PC-9 (cell line): Measurements from ENCODE around the gene GREB1L. TPM values are rescaled to one million over a fixed set of nuclear protein-coding genes. Genes with fewer than 3 reads are reported as not detected.

Experiments
- BruUV-seq: library from RNA; stranded (reverse); fragments of 400-500 nt; replicated peaks from 2 replicates; lab custom pipeline; 2021; lab: Mats Ljungman, UMichigan
- CTCF ChIA-PET: fragments of 300-600 bp; sonication (Branson Sonifier 250); formaldehyde crosslinking; loops from one replicate; lab custom pipeline; 2022; ENCODE audit warnings: antibody characterized with exemption; lab: Charles Lee
- POLR2A ChIA-PET: fragments of 300-600 bp; sonication (Branson Sonifier 250); formaldehyde crosslinking; loops from one replicate; lab custom pipeline; 2022; ENCODE audit warnings: antibody characterized with exemption; ENCODE audit not compliant: unreplicated experiment; lab: Charles Lee
- DNase-seq, 2 experiments: peaks; one replicate each; pipeline versions ENCODE4 v3.0.0 to v3.0.0-alpha.2; 2015 to 2022; ENCODE audit warnings: mixed read lengths in 1 of 2
- H2AFZ ChIP-seq: fragments of 200-600 bp; sonication (generic); 2 replicates; pipeline ENCODE4 v1.8.1; 2017; ENCODE audit warnings: antibody characterized with exemption
- H3F3A ChIP-seq: fragments of 200-600 bp; sonication (generic); 2 replicates; pipeline ENCODE4 v1.8.1; 2017; ENCODE audit warnings: antibody characterized with exemption, mild to moderate bottlenecking, low read depth; ENCODE audit not compliant: insufficient read depth
- H3K27ac ChIP-seq: fragments of 200-600 bp; sonication (generic); 2 replicates; pipeline ENCODE4 v1.6.1; 2016; ENCODE audit warnings: mixed run types
- H3K27me3 ChIP-seq: fragments of 200-600 bp; sonication (generic); 2 replicates; pipeline ENCODE4 v1.6.1; 2016; ENCODE audit warnings: low read depth, mixed run types; ENCODE audit not compliant: insufficient read depth
- H3K36me3 ChIP-seq: fragments of 200-600 bp; sonication (generic); 2 replicates; pipeline ENCODE4 v1.6.1; 2016; ENCODE audit warnings: low read depth, mixed run types
- H3K4me1 ChIP-seq: fragments of 200-600 bp; sonication (generic); replicated peaks from 2 replicates; pipeline ENCODE4 v1.6.1; 2016; ENCODE audit warnings: mixed run types; ENCODE audit not compliant: insufficient read depth
- H3K4me2 ChIP-seq: fragments of 200-600 bp; sonication (generic); 2 replicates; pipeline ENCODE4 v1.6.1; 2017; ENCODE audit warnings: mixed run types
- H3K4me3 ChIP-seq: fragments of 200-600 bp; sonication (generic); 2 replicates; pipeline ENCODE4 v1.6.1; 2016; ENCODE audit warnings: mixed run types
- H3K79me2 ChIP-seq: fragments of 200-600 bp; sonication (generic); 2 replicates; pipeline ENCODE4 v1.6.1; 2017; ENCODE audit warnings: low read depth, mixed run types
- H3K9me2 ChIP-seq: fragments of 200-600 bp; sonication (generic); 2 replicates; pipeline ENCODE4 v1.8.1; 2017; ENCODE audit warnings: mild to moderate bottlenecking; ENCODE audit not compliant: insufficient read depth
- H3K9me3 ChIP-seq: fragments of 200-600 bp; sonication (generic); 2 replicates; pipeline ENCODE4 v1.8.1; 2016; ENCODE audit warnings: low read depth; ENCODE audit not compliant: insufficient read depth
- H4K20me1 ChIP-seq: fragments of 200-600 bp; sonication (generic); 2 replicates; pipeline ENCODE4 v1.8.1; 2017; ENCODE audit not compliant: insufficient read depth
- EZH2 ChIP-seq: fragments of 200-600 bp; sonication (generic); IDR thresholded peaks from 2 replicates; pipeline ENCODE4 v1.8.0; 2017; ENCODE audit warnings: antibody characterized with exemption, low read depth
- intact Hi-C: fragments of 100-400 bp; cut with micrococcal nuclease; formaldehyde crosslinking; loops from one replicate; pipeline ENCODE4 v1.10.0; 2022; ENCODE audit not compliant: unreplicated experiment
- total RNA-seq: library from RNA; stranded (reverse); gene quantifications from 2 replicates; pipeline ENCODE4 v1.2.3, GENCODE V29; 2021
- TF ChIP-seq, protein P1 (sequence below): fragments of 200-600 bp; sonication (generic); conservative IDR thresholded peaks from 2 replicates; pipeline ENCODE4 v1.6.1; 2017; ENCODE audit warnings: mixed run types, antibody characterized with exemption, mild to moderate bottlenecking, moderate library complexity

Gene GREB1L
- total RNA-seq, 1 experiment from 2014 or later = 6.0 TPM

DNA sequence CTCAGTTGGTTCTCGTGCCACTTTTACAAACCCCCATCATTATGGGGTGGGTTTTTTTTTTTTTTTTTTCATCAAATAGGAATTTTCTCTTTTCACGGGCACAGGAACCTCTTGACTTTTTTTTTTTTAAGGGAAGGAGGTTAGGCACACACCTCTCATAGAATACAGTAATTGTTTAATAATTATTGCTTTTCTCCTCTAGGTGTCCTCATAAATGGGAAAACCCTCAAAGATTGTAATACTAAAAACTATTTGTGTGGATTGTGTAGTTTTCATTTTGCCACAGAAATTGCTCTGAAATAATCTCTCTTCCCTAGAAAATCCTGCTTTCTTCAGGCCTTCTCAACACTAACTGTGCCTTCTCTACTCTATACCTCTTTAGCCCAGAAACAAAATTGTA is 147.3 kb downstream of the GREB1L start:
- Histone ChIP-seq H4K20me1 (no peaks in the 10 kb centered on the region), H3K4me2 (no peak overlapping the region), H3K27ac (peak overlapping the region; percentile 95), H3K79me2 (no peaks in the 10 kb centered on the region), H3F3A (peaks cover 20% of the 10 kb centered on the region), H3K4me3 (no peak overlapping the region), H3K36me3 (no peaks in the 10 kb centered on the region), H3K9me3 (no peaks in the 10 kb centered on the region), H3K27me3 (no peaks in the 10 kb centered on the region), H3K9me2 (no peaks in the 10 kb centered on the region), H2AFZ (no peak overlapping the region), H3K4me1 (peaks cover 31% of the 10 kb centered on the region)
- no TSS peak for BruUV-seq
- intact Hi-C loops = no loop called here
- POLR2A ChIA-PET = no interaction called here
- no peak for DNase-seq
- CTCF ChIA-PET = no interaction called here
- no peak for TF ChIP-seq EZH2
- TF ChIP-seq, protein P1, sequence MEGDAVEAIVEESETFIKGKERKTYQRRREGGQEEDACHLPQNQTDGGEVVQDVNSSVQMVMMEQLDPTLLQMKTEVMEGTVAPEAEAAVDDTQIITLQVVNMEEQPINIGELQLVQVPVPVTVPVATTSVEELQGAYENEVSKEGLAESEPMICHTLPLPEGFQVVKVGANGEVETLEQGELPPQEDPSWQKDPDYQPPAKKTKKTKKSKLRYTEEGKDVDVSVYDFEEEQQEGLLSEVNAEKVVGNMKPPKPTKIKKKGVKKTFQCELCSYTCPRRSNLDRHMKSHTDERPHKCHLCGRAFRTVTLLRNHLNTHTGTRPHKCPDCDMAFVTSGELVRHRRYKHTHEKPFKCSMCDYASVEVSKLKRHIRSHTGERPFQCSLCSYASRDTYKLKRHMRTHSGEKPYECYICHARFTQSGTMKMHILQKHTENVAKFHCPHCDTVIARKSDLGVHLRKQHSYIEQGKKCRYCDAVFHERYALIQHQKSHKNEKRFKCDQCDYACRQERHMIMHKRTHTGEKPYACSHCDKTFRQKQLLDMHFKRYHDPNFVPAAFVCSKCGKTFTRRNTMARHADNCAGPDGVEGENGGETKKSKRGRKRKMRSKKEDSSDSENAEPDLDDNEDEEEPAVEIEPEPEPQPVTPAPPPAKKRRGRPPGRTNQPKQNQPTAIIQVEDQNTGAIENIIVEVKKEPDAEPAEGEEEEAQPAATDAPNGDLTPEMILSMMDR = 0 out of 2 replicates have a peak, but pooled peaks have one; percentile 29

DNA sequence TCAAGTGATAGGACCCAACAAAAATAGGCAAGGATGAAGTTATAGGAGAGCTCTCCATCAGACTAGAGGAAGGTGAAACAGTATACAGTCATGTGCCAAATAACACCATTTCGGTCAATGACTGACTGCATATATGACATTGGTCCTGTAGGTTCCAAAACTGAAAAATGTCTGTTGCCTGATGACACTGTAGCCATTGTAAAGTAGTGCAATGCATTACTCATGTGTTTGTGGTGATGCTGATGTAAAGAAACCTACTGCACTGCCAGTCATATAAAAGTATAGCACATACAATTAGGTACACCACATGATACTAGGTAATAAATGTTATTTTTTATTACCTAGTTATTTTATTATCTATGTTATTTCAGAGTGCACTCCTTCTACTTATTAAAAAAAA is 147.9 kb downstream of the GREB1L start:
- no peaks in the 10 kb centered on the region for H4K20me1 ChIP-seq
- no peaks in the 10 kb centered on the region for H3K9me2 ChIP-seq
- CTCF ChIA-PET = no interaction called here
- DNase-seq = no peak
- H3F3A ChIP-seq = peaks cover 20% of the 10 kb centered on the region
- H3K9me3 ChIP-seq = no peaks in the 10 kb centered on the region
- H2AFZ ChIP-seq = no peak overlapping the region
- H3K27ac ChIP-seq = peak overlapping the region; percentile 95
- H3K4me3 ChIP-seq = no peak overlapping the region
- intact Hi-C loops = loop anchor here (2.0 to 10.0 kb wide), 2 partner anchors 49 to 55 kb away; no protein-coding TSS in a partner anchor
- no peaks in the 10 kb centered on the region for H3K27me3 ChIP-seq
- TF ChIP-seq EZH2 = no peak
- TF ChIP-seq, protein P1 = no peak
- H3K4me2 ChIP-seq = 0 out of 2 replicates have a peak overlapping the region, but pooled peaks have one; percentile 61
- H3K4me1 ChIP-seq = peaks cover 31% of the 10 kb centered on the region
- no TSS peak for BruUV-seq
- POLR2A ChIA-PET = no interaction called here
- H3K36me3 ChIP-seq = no peaks in the 10 kb centered on the region
- no peaks in the 10 kb centered on the region for H3K79me2 ChIP-seq

DNA sequence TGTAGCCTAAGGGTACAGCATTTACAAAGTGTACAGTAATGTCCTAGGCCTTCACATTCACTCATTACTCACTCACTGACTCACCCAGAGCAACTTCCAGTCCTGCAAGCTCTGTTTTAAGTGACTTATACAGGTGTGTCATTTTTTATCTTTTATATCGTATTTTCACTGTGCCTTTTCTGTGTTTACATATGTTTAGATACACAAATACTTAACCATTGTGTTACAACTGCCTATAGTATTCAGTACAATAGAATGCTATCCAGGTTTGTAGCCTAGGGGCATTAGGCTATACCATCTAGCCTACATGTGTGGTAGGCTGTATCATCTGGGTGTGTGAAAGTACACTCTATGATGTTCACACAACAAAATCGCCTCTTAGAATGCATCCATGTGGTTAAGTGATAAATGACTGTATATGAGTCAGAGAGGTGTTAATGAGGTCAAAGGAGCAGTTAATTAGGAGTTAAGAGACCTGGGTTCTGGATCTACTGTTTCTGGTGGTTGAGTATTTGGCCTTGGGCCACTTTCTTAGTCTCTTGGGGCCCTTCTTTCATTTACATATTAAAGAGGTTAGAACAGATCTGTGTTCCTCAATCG is 149.1 kb downstream of the GREB1L start:
- CTCF ChIA-PET = interaction anchor here (0.6 kb wide), 2 partner anchors 84 to 276 kb away, joined by 3 read pairs; no protein-coding TSS in a partner anchor
- intact Hi-C loops = loop anchor here (1.0 to 10.0 kb wide), 3 partner anchors 48 to 148 kb away; no protein-coding TSS in a partner anchor
- peak overlapping the region; percentile 61 for H3K4me2 ChIP-seq

More for the DNA sequence above, 149.1 kb downstream of the GREB1L start:
- Histone ChIP-seq H4K20me1 (no peaks in the 10 kb centered on the region), H3F3A (peaks cover 20% of the 10 kb centered on the region), H3K9me3 (no peaks in the 10 kb centered on the region), H3K9me2 (no peaks in the 10 kb centered on the region), H3K4me3 (no peak overlapping the region), H3K27me3 (no peaks in the 10 kb centered on the region), H2AFZ (no peak overlapping the region), H3K79me2 (no peaks in the 10 kb centered on the region), H3K36me3 (no peaks in the 10 kb centered on the region), H3K27ac (peak overlapping the region; percentile 95), H3K4me1 (peaks cover 31% of the 10 kb centered on the region)
- no peak for TF ChIP-seq EZH2
- TF ChIP-seq, protein P1 = no peak
- DNase-seq = peak; percentile 45 to 99
- POLR2A ChIA-PET = interaction anchor here (0.7 kb wide), 1 partner anchor 168 kb away, joined by 6 read pairs; no protein-coding TSS in a partner anchor
- no TSS peak for BruUV-seq
